Measurements from ENCODE around the gene PRPF6. TPM values are rescaled to one million over a fixed set of nuclear protein-coding genes. Genes with fewer than 3 reads are reported as not detected.

PRPF6 gene
- total RNA-seq, 2 experiments from 2014 or later = 45.1 to 73.7 TPM

DNA sequence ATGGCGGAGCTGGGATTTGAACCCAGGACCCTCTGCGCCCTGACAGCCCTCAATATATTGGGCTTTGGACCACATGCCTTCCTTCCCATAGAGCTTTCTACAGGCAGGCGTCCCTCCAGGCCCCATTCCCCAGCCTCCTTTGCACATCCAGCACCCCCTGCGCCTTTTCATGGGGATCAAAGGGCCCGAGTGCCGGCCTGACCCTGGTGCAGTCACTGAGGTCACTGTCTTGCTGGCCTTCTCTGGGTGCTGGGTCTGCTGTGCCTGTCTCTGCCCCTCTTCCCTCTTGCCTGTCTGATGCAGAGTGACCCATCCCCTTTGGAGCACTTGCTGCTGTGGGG, 100.7 kb downstream of the PRPF6 start:
- H4K20me1 ChIP-seq (ENCODE audit: insufficient read depth, low read length) = no peaks in the 10 kb centered on the region
- BruUV-seq (replicated peaks) = no TSS peak
- H3K27ac ChIP-seq (ENCODE audit: low read depth, low read length, poor library complexity, severe bottlenecking) = no peak overlapping the region
- peaks cover 12% of the 10 kb centered on the region; the same call in 1 of the 2 replicates for H3K79me2 ChIP-seq (ENCODE audit: insufficient read depth, low read depth, low read length)
- H3K9me3 ChIP-seq (ENCODE audit: low read length) = no peaks in the 10 kb centered on the region
- ChIA-PET POLR2A (no interaction called here), CTCF (ENCODE audit: unreplicated experiment) (interaction anchor here (0.5 kb wide), 1 partner anchor 39 kb away, joined by 4 read pairs; no protein-coding TSS in a partner anchor)
- no peak for DNase-seq (ENCODE audit: low spot score)
- H3K4me1 ChIP-seq (ENCODE audit: insufficient read depth, low read length, poor library complexity, severe bottlenecking) = peaks cover 38% of the 10 kb centered on the region
- H3K4me3 ChIP-seq (ENCODE audit: low read depth, low read length, poor library complexity, severe bottlenecking) = no peak overlapping the region
- no peak overlapping the region for H2AFZ ChIP-seq (ENCODE audit: low read length)
- H3K4me2 ChIP-seq (ENCODE audit: low read length) = no peak overlapping the region
- H3K9me2 ChIP-seq (ENCODE audit: insufficient read depth, low read length) = no peaks in the 10 kb centered on the region
- peaks cover under 1% of the 10 kb centered on the region; the same call in 1 of the 2 replicates for H3K36me3 ChIP-seq (ENCODE audit: insufficient read depth, low read length)
- TF ChIP-seq CTCF (conservative IDR thresholded peaks at IDR 0.05; ENCODE audit: low read length) (no peak), EZH2phosphoT487 (IDR thresholded peaks at IDR 0.05; ENCODE audit: borderline replicate concordance, low read depth, low read length) (no peak)
- intact Hi-C loops (cut with micrococcal nuclease; ENCODE audit: unreplicated experiment) = no loop called here

DNA sequence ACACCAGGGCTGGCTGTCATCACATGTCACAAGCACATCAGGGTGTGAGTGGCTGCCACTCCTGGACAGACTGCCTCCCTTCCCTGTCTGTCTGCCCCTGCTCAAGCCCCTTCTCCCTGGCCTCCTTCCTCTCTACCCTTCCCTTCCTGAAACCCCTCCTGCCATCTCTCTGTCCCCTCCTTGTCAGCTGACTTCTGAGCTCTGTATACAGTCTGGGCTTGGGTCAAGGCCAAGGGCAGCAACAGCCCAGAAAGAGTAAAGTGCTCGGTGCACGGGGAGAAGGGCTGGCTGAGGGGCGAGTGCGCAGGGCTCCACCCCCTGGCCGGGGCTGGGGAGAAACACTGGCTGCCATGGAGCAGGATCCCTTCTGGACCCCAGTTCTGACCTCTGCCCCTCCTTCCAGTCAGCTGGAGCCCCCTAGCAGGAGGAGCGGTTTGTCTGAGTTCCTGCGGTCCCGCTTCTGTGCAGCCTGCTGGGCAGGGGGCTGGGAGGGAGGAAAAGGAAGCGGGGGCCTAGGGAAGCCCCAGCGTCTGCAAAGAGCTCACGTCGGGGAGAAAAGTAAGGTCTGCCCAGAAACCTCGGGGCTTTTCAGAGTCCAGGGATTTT, 101.3 kb downstream of the PRPF6 start:
- no TSS peak for BruUV-seq (replicated peaks)
- Histone ChIP-seq H3K4me1 (ENCODE audit: insufficient read depth, low read length, poor library complexity, severe bottlenecking) (peaks cover 32% of the 10 kb centered on the region), H3K36me3 (ENCODE audit: insufficient read depth, low read length) (no peaks in the 10 kb centered on the region), H3K79me2 (ENCODE audit: insufficient read depth, low read depth, low read length) (peaks cover 7% of the 10 kb centered on the region; the same call in 1 of the 2 replicates), H3K4me3 (ENCODE audit: low read depth, low read length, poor library complexity, severe bottlenecking) (no peak overlapping the region), H3K9me2 (ENCODE audit: insufficient read depth, low read length) (no peaks in the 10 kb centered on the region), H4K20me1 (ENCODE audit: insufficient read depth, low read length) (no peaks in the 10 kb centered on the region), H3K4me2 (ENCODE audit: low read length) (no peak overlapping the region), H2AFZ (ENCODE audit: low read length) (no peak overlapping the region), H3K9me3 (ENCODE audit: low read length) (no peaks in the 10 kb centered on the region), H3K27ac (ENCODE audit: low read depth, low read length, poor library complexity, severe bottlenecking) (no peak overlapping the region)
- intact Hi-C loops (cut with micrococcal nuclease; ENCODE audit: unreplicated experiment) = no loop called here
- DNase-seq (ENCODE audit: low spot score) = no peak
- peak; percentile 45; the same call in 1 of the 2 replicates for TF ChIP-seq CTCF (conservative IDR thresholded peaks at IDR 0.05; ENCODE audit: low read length)
- no peak for TF ChIP-seq EZH2phosphoT487 (IDR thresholded peaks at IDR 0.05; ENCODE audit: borderline replicate concordance, low read depth, low read length)
- CTCF ChIA-PET (ENCODE audit: unreplicated experiment) = no interaction called here
- POLR2A ChIA-PET = no interaction called here

Small RNAs within 50 kb of the gene (microRNA-seq; reads per million reads assigned to microRNA genes)
- 4.5 reads per million for gene MIR1914 (ENCODE audit: borderline replicate concordance)
- 3.0 reads per million for gene MIR647 (ENCODE audit: borderline replicate concordance)
- 8.3 reads per million, percentile 8 among the genes with 10 or more reads in this experiment for gene MIR6813 (ENCODE audit: borderline replicate concordance)

Small RNAs within 50 kb of the gene (small RNA-seq; reads per million reads assigned to genes)
- gene AL355803.1 (not detected), gene MIR647 (not detected), gene MIR6813 (not detected)

Other genes with a start within 250 kb of the PRPF6 start
- gene LIME1, start 244.5 kb upstream of the PRPF6 start, total RNA-seq (2014; rRNA removed; shearing (Covaris generic)) = 66.3 and 76.4 TPM in 2 replicates
- gene LIME1, start 244.5 kb upstream of the PRPF6 start, total RNA-seq (2022) = 67.9 and 75.6 TPM in 2 replicates
- gene SLC2A4RG, start 241.4 kb upstream of the PRPF6 start, total RNA-seq (2014; rRNA removed; shearing (Covaris generic)) = 69.8 and 77.9 TPM in 2 replicates
- gene SLC2A4RG, start 241.4 kb upstream of the PRPF6 start, total RNA-seq (2022) = 110 and 113 TPM in 2 replicates
- 0.57 and 1.3 TPM in 2 replicates for gene ZBTB46, start 149.9 kb upstream of the PRPF6 start, total RNA-seq (2014; rRNA removed; shearing (Covaris generic))
- gene ZBTB46, start 149.9 kb upstream of the PRPF6 start, total RNA-seq (2022) = 0.67 and 1.1 TPM in 2 replicates
- gene ABHD16B, start 119.6 kb upstream of the PRPF6 start, total RNA-seq (2014; rRNA removed; shearing (Covaris generic)) = not detected in 2 replicates
- 0.29 TPM in 1 of 2 replicates, not detected in the other for gene ABHD16B, start 119.6 kb upstream of the PRPF6 start, total RNA-seq (2022)
- 27.2 and 28.6 TPM in 2 replicates for gene TPD52L2, start 115.9 kb upstream of the PRPF6 start, total RNA-seq (2014; rRNA removed; shearing (Covaris generic))
- 47.0 and 51.0 TPM in 2 replicates for gene TPD52L2, start 115.9 kb upstream of the PRPF6 start, total RNA-seq (2022)
- gene DNAJC5, start 86.0 kb upstream of the PRPF6 start, total RNA-seq (2014; rRNA removed; shearing (Covaris generic)) = 23.5 and 27.7 TPM in 2 replicates
- gene DNAJC5, start 86.0 kb upstream of the PRPF6 start, total RNA-seq (2022) = 24.1 and 27.5 TPM in 2 replicates
- gene UCKL1, start 24.7 kb upstream of the PRPF6 start, total RNA-seq (2014; rRNA removed; shearing (Covaris generic)) = 19.8 and 25.6 TPM in 2 replicates
- 42.6 and 43.0 TPM in 2 replicates for gene UCKL1, start 24.7 kb upstream of the PRPF6 start, total RNA-seq (2022)
- gene ZNF512B, start 11.2 kb upstream of the PRPF6 start, total RNA-seq (2014; rRNA removed; shearing (Covaris generic)) = 5.6 and 7.2 TPM in 2 replicates
- gene ZNF512B, start 11.2 kb upstream of the PRPF6 start, total RNA-seq (2022) = 13.6 and 14.3 TPM in 2 replicates
- gene SAMD10, start 1.5 kb upstream of the PRPF6 start, total RNA-seq (2014; rRNA removed; shearing (Covaris generic)) = 3.1 and 12.0 TPM in 2 replicates
- 11.9 and 13.3 TPM in 2 replicates for gene SAMD10, start 1.5 kb upstream of the PRPF6 start, total RNA-seq (2022)
- 2.0 and 3.5 TPM in 2 replicates for gene C20orf204, start 55.0 kb downstream of the PRPF6 start, total RNA-seq (2014; rRNA removed; shearing (Covaris generic))
- 5.9 and 6.7 TPM in 2 replicates for gene C20orf204, start 55.0 kb downstream of the PRPF6 start, total RNA-seq (2022)
- not detected in 2 replicates for gene SOX18, start 68.5 kb downstream of the PRPF6 start, total RNA-seq (2014; rRNA removed; shearing (Covaris generic))
- not detected in 2 replicates for gene SOX18, start 68.5 kb downstream of the PRPF6 start, total RNA-seq (2022)
- gene TCEA2, start 82.1 kb downstream of the PRPF6 start, total RNA-seq (2014; rRNA removed; shearing (Covaris generic)) = 36.4 and 37.5 TPM in 2 replicates
- 71.2 and 72.3 TPM in 2 replicates for gene TCEA2, start 82.1 kb downstream of the PRPF6 start, total RNA-seq (2022)
- gene RGS19, start 98.4 kb downstream of the PRPF6 start, total RNA-seq (2014; rRNA removed; shearing (Covaris generic)) = 85.5 and 106 TPM in 2 replicates
- 63.5 and 69.4 TPM in 2 replicates for gene RGS19, start 98.4 kb downstream of the PRPF6 start, total RNA-seq (2022)
- gene OPRL1, start 99.0 kb downstream of the PRPF6 start, total RNA-seq (2014; rRNA removed; shearing (Covaris generic)) = 4.8 and 6.4 TPM in 2 replicates
- gene OPRL1, start 99.0 kb downstream of the PRPF6 start, total RNA-seq (2022) = 6.1 and 7.6 TPM in 2 replicates
- gene LKAAEAR1, start 103.3 kb downstream of the PRPF6 start, total RNA-seq (2014; rRNA removed; shearing (Covaris generic)) = not detected in 2 replicates
- gene LKAAEAR1, start 103.3 kb downstream of the PRPF6 start, total RNA-seq (2022) = not detected in 2 replicates
- gene NPBWR2, start 126.4 kb downstream of the PRPF6 start, total RNA-seq (2014; rRNA removed; shearing (Covaris generic)) = not detected in 2 replicates
- gene NPBWR2, start 126.4 kb downstream of the PRPF6 start, total RNA-seq (2022) = not detected in 2 replicates
- gene MYT1, start 183.3 kb downstream of the PRPF6 start, total RNA-seq (2014; rRNA removed; shearing (Covaris generic)) = 0.31 and 0.32 TPM in 2 replicates
- gene MYT1, start 183.3 kb downstream of the PRPF6 start, total RNA-seq (2022) = 0.30 and 0.95 TPM in 2 replicates